ENCODE results near the gene CIP2A. TPM values are rescaled to one million over a fixed set of nuclear protein-coding genes. Genes with fewer than 3 reads are reported as not detected.

CIP2A gene
- total and polyA plus RNA-seq, 9 donors: 1.7 to 6.3 (median 4.3) TPM

- H3K4me1 ChIP-seq (ENCODE audit: insufficient read depth): no peaks in the 10 kb centered on the region
- no peak overlapping the region for H3K27ac ChIP-seq
- no peak overlapping the region for H3K4me3 ChIP-seq
- TF ChIP-seq CTCF (IDR thresholded peaks at IDR 0.05) (no peak), POLR2A (IDR thresholded peaks at IDR 0.05) (no peak), EP300 (IDR thresholded peaks at IDR 0.05) (no peak)
- no peaks in the 10 kb centered on the region for H3K9me3 ChIP-seq
- 39 to 58% (median 53%) methylated on average over 2 of the region's 2 CpGs for WGBS, 3 donors
- DNase-seq: no peak
- H3K36me3 ChIP-seq: no peaks in the 10 kb centered on the region
- no peaks in the 10 kb centered on the region for H3K27me3 ChIP-seq
- intact Hi-C loops (cut with DNase I): no loop called here
Observed at GRCh38 chr3:108602935-108603294, 13.7 kb upstream of the CIP2A start.

- no peaks in the 10 kb centered on the region for H3K36me3 ChIP-seq
- H3K27me3 ChIP-seq: no peaks in the 10 kb centered on the region
- no peak overlapping the region for H3K4me3 ChIP-seq
- DNase-seq: no peak
- no peaks in the 10 kb centered on the region for H3K4me1 ChIP-seq (ENCODE audit: insufficient read depth)
- H3K9me3 ChIP-seq: no peaks in the 10 kb centered on the region
- WGBS, 3 donors: 65 to 78% (median 68%) methylated on average over 5 of the region's 5 CpGs
- H3K27ac ChIP-seq: no peak overlapping the region
- intact Hi-C loops (cut with DNase I): no loop called here
- TF ChIP-seq EP300 (IDR thresholded peaks at IDR 0.05) (no peak), POLR2A (IDR thresholded peaks at IDR 0.05) (no peak), CTCF (IDR thresholded peaks at IDR 0.05) (no peak)
Observed at GRCh38 chr3:108602249-108602934, 13.2 kb upstream of the CIP2A start.

- no peak for TF ChIP-seq CTCF (IDR thresholded peaks at IDR 0.05)
- TF ChIP-seq EP300 (IDR thresholded peaks at IDR 0.05): no peak
- no peak for TF ChIP-seq POLR2A (IDR thresholded peaks at IDR 0.05)
- no peaks in the 10 kb centered on the region for H3K4me1 ChIP-seq (ENCODE audit: insufficient read depth)
- intact Hi-C loops (cut with DNase I): no loop called here
- DNase-seq: no peak
- H3K9me3 ChIP-seq: no peaks in the 10 kb centered on the region
- H3K27me3 ChIP-seq: no peaks in the 10 kb centered on the region
- H3K36me3 ChIP-seq: no peaks in the 10 kb centered on the region
- no peak overlapping the region for H3K27ac ChIP-seq
- H3K4me3 ChIP-seq: no peak overlapping the region
- 90 to 95% (median 95%) methylated on average over 1 of the region's 1 CpG for WGBS, 3 donors
Observed at GRCh38 chr3:108599677-108600409, 10.6 kb upstream of the CIP2A start.

- TF ChIP-seq EP300 (IDR thresholded peaks at IDR 0.05) (no peak), CTCF (IDR thresholded peaks at IDR 0.05) (no peak), POLR2A (IDR thresholded peaks at IDR 0.05) (no peak)
- Histone ChIP-seq H3K4me1 (ENCODE audit: insufficient read depth) (no peaks in the 10 kb centered on the region), H3K4me3 (no peak overlapping the region), H3K9me3 (no peaks in the 10 kb centered on the region), H3K27me3 (no peaks in the 10 kb centered on the region), H3K36me3 (no peaks in the 10 kb centered on the region), H3K27ac (no peak overlapping the region)
- 77 to 98% (median 77%) methylated on average over 5 of the region's 5 CpGs for WGBS, 3 donors
- intact Hi-C loops (cut with DNase I): no loop called here
- DNase-seq: no peak
Observed at GRCh38 chr3:108598375-108598774, 9.1 kb upstream of the CIP2A start.
